Heart left ventricle (tissue), 16 donors: ENCODE measurements around the gene CPXM2. TPM values are rescaled to one million over a fixed set of nuclear protein-coding genes. Genes with fewer than 3 reads are reported as not detected.

Source experiments
- ATAC-seq, 4 donors: fragments of 200-7000 bp; cut with Tn5 transposase; one replicate each; pipeline ENCODE4 v1.9.1; 2020 to 2022; ENCODE audit warnings: moderate library complexity in 4 of 4, mild to moderate bottlenecking in 3 of 4, moderate number of reproducible peaks in 1 of 4
- DNase-seq, 5 donors: peaks; one replicate each; pipeline ENCODE4 v3.0.0-alpha.2; 2020
- H3K27ac ChIP-seq, 12 donors: fragments of 200-600 bp; sonication (generic) in 4 of 12; one replicate each; pipeline versions ENCODE4 v1.5.0 to v1.8.0; 2016 to 2022; ENCODE audit warnings: mild to moderate bottlenecking in 2 of 12
- H3K27me3 ChIP-seq, 9 donors: fragments of 200-600 bp; sonication (generic) in 2 of 9; one replicate each; pipeline versions ENCODE4 v1.5.1 to v1.8.0; 2016 to 2022; ENCODE audit warnings: mild to moderate bottlenecking in 3 of 9
- H3K36me3 ChIP-seq, 9 donors: fragments of 200-600 bp; sonication (generic) in 2 of 9; one replicate each; pipeline versions ENCODE4 v1.5.0 to v1.8.0; 2018 to 2022; ENCODE audit warnings: mild to moderate bottlenecking in 2 of 9
- H3K4me1 ChIP-seq, 12 donors: fragments of 200-600 bp; sonication (generic) in 4 of 12; one replicate each; pipeline versions ENCODE4 v1.5.0 to v1.8.0; 2016 to 2022; ENCODE audit warnings: mild to moderate bottlenecking in 3 of 12
- H3K4me3 ChIP-seq, 12 donors: fragments of 200-600 bp; sonication (generic) in 4 of 12; one replicate each; pipeline versions ENCODE4 v1.5.0 to v1.8.0; 2017 to 2022; ENCODE audit warnings: mild to moderate bottlenecking in 9 of 12, moderate library complexity in 4 of 12
- H3K9me3 ChIP-seq, 12 donors: fragments of 200-600 bp; sonication (generic) in 4 of 12; one replicate each; pipeline versions ENCODE4 v1.5.0 to v1.8.0; 2016 to 2022; ENCODE audit warnings: mild to moderate bottlenecking in 1 of 12
- CTCF ChIP-seq, 12 donors: fragments of 200-600 bp; sonication (generic) in 4 of 12; IDR thresholded peaks; one replicate each; pipeline versions ENCODE4 v1.5.0 to v1.8.0; 2018 to 2022; ENCODE audit warnings: antibody characterized with exemption in 12 of 12, mild to moderate bottlenecking in 5 of 12
- POLR2A ChIP-seq, 2 donors: fragments of 450-650 bp; IDR thresholded peaks; one replicate each; pipeline ENCODE4 v1.6.1; 2017; ENCODE audit warnings: antibody characterized with exemption in 2 of 2, mild to moderate bottlenecking in 2 of 2, moderate library complexity in 2 of 2
- WGBS, 4 donors: extraction: QIAGEN DNeasy Blood & Tissue Kit in 2 of 4; methylation state at CpG; one replicate each; pipeline versions ENCODE4 v1.1.5 to v1.1.7; 2013 to 2018; 5-methylcytosine and 5-hydroxymethylcytosine counted together
- intact Hi-C, 10 donors: fragments of 100-400 bp; cut with DNase I; formaldehyde crosslinking; loops; one replicate each; pipeline versions ENCODE4 v1.11.1 to v1.14.2; 2022
- polyA plus RNA-seq, 2 donors: library from polyadenylated mRNA; stranded (reverse); fragments of 200-250 nt; gene quantifications; one replicate each; pipeline ENCODE4 v1.2.3, GENCODE V29; 2013
- total RNA-seq, 9 donors: library from RNA; depleted of rRNA in 2 of 9; stranded (reverse); fragments of >200 nt in 2 of 9; fragmentation: NEBNext Ultra II Directional in 3 of 9; extraction: Animal tissue kit (Norgen Biotek cat#: 25700) in 3 of 9; gene quantifications; one replicate each; pipeline versions ENCODE4 v1.1.0 to v1.2.4, GENCODE V29; 2016 to 2023
- donor health status: ischemic (EF 13 %, LVEDD 7.1; RV severe dilation, severe dysfunction).
- donor health status: healthy with polysubstance abuse.
- donor health status: DM: no; HTN: yes; CAD: no.
- donor health status: DM: no; HTN: no; CAD: no.
- donor health status: ischemic (EF 25% LVEDD 6.9; RV normal size, moderate dysfunction).
- donor health status: ischemic (EF 25% LVEDD 5.7; RV mildly dilated, moderate dysfunction).
- donor health status: healthy.
- donor health status: DM: yes; HTN: yes; CAD: no.
- donor health status: ischemic (EF 35%, LVEDD 5.7; RV mildly dilated, moderate dysfunction).
- donor health status: nonischemic (EF 11% LVEDD 7.7; RV severe dilation, severe dysfunction).
- donor health status: DM: yes; HTN: yes; CAD: no.
- donor health status: PGD.
- donor health status: ischemic (EF 29% LVEDD 5.4; RV normal size, mild dysfunction).
- donor health status: nonischemic (EF 23%, LVEDD 6.1; RV moderate dilation, normal function).

CPXM2 gene
- total and polyA plus RNA-seq, 11 donors: 1.1 to 23.2 (median 4.2) TPM

GRCh38 chr10:123935680-123936079 lies 44.1 kb upstream of the CPXM2 start:
- ATAC-seq (no peak), DNase-seq (no peak)
- Histone ChIP-seq H3K4me1 (no peaks in the 10 kb centered on the region), H3K4me3 (no peak overlapping the region), H3K36me3 (no peaks in the 10 kb centered on the region), H3K27ac (no peak overlapping the region), H3K27me3 (no peaks in the 10 kb centered on the region), H3K9me3 (peaks cover 0 to 16% (median 0%) of the 10 kb centered on the region in 12 donors)
- 95 to 100% (median 96%) methylated on average over 2 of the region's 2 CpGs for WGBS, 4 donors
- intact Hi-C loops: no loop called here
- TF ChIP-seq POLR2A (IDR thresholded peaks at IDR 0.05) (no peak), CTCF (IDR thresholded peaks at IDR 0.05) (no peak)

GRCh38 chr10:123934846-123935245 lies 43.2 kb upstream of the CPXM2 start:
- H3K4me1 ChIP-seq: no peaks in the 10 kb centered on the region
- TF ChIP-seq CTCF (IDR thresholded peaks at IDR 0.05) (no peak), POLR2A (IDR thresholded peaks at IDR 0.05) (no peak)
- ATAC-seq: no peak
- intact Hi-C loops: no loop called here
- no peaks in the 10 kb centered on the region for H3K36me3 ChIP-seq
- H3K4me3 ChIP-seq: no peak overlapping the region
- no peak overlapping the region for H3K27ac ChIP-seq
- H3K9me3 ChIP-seq: peaks cover 0 to 16% (median 0%) of the 10 kb centered on the region in 12 donors
- DNase-seq: no peak
- no peaks in the 10 kb centered on the region for H3K27me3 ChIP-seq
- WGBS, 4 donors: 51 to 57% (median 53%) methylated on average over 4 of the region's 4 CpGs

GRCh38 chr10:123930340-123931001 lies 38.9 kb upstream of the CPXM2 start:
- no peak for TF ChIP-seq POLR2A (IDR thresholded peaks at IDR 0.05)
- intact Hi-C loops: no loop called here

GRCh38 chr10:123929791-123930190 lies 38.2 kb upstream of the CPXM2 start:
- Histone ChIP-seq H3K27me3 (peaks cover 0 to 14% (median 0%) of the 10 kb centered on the region in 9 donors), H3K36me3 (no peaks in the 10 kb centered on the region), H3K4me1 (no peaks in the 10 kb centered on the region), H3K4me3 (no peak overlapping the region), H3K27ac (peak overlapping the region in 2 of 12 donors; percentile 48 to 66), H3K9me3 (peaks cover 0 to 27% (median 0%) of the 10 kb centered on the region in 12 donors)
- 58 to 74% (median 64%) methylated on average over 4 to 7 of the region's 7 CpGs for WGBS, 4 donors
- TF ChIP-seq POLR2A (IDR thresholded peaks at IDR 0.05) (no peak), CTCF (IDR thresholded peaks at IDR 0.05) (no peak)
- ATAC-seq: no peak
- intact Hi-C loops: no loop called here
- no peak for DNase-seq

More at GRCh38 chr10:123930340-123931001, 38.9 kb upstream of the CPXM2 start:
- peaks cover 0 to 27% (median 0%) of the 10 kb centered on the region in 12 donors for H3K9me3 ChIP-seq
- DNase-seq: no peak
- no peak overlapping the region for H3K4me3 ChIP-seq
- H3K36me3 ChIP-seq: no peaks in the 10 kb centered on the region
- no peaks in the 10 kb centered on the region for H3K4me1 ChIP-seq
- peak overlapping the region in 7 of 12 donors; percentile 13 to 66 (median 48) for H3K27ac ChIP-seq
- ATAC-seq: peak in 2 of 4 donors; percentile 49 to 78
- WGBS, 4 donors: 60 to 75% (median 66%) methylated on average over 9 of the region's 9 CpGs
- peaks cover 0 to 14% (median 0%) of the 10 kb centered on the region in 9 donors for H3K27me3 ChIP-seq
